Measurements from ENCODE around the gene CRYGD. TPM values are rescaled to one million over a fixed set of nuclear protein-coding genes. Genes with fewer than 3 reads are reported as not detected.

The CRYGD gene
- total RNA-seq, 1 experiment from 2014 or later = not detected

GRCh38 chr2:208086029-208086428, 38.3 kb downstream of the CRYGD start:
- Histone ChIP-seq H3K27ac (ENCODE audit: low read length) (no peak overlapping the region), H3K36me3 (ENCODE audit: insufficient read depth, low read length) (no peaks in the 10 kb centered on the region), H3K4me1 (ENCODE audit: low read length) (no peaks in the 10 kb centered on the region), H3K9ac (ENCODE audit: low read length) (no peak overlapping the region), H3K4me2 (ENCODE audit: low read depth, low read length, poor library complexity, severe bottlenecking) (no peak overlapping the region), H3K4me3 (ENCODE audit: low read length) (no peak overlapping the region), H3K9me3 (ENCODE audit: low read length) (no peaks in the 10 kb centered on the region), H2AFZ (ENCODE audit: low read length) (no peak overlapping the region), H4K20me1 (ENCODE audit: insufficient read depth, low read depth, low read length) (no peaks in the 10 kb centered on the region), H3K9me2 (replicated peaks; ENCODE audit: insufficient read depth, low read length) (no peaks in the 10 kb centered on the region), H3K79me2 (ENCODE audit: low read length) (no peaks in the 10 kb centered on the region), H3K27me3 (ENCODE audit: low read length) (no peaks in the 10 kb centered on the region)
- DNase-seq = no peak

DNA sequence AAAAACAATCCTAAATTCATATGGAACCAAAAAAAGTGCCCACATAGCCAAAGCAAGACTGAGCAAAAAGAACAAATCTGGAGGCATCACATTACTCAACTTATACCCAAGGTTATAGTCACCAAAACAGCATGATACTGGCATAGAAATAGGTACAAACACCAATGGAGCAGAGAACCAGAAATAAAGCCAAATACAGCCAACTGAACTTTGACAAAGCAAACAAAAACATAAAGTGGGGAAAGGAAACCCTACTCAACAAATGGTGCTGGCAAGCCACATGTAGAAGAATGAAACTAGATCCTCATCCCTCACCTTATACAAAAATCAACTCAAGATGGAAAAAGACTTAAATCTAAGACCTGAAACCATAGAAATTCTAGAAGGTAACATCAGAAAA, 40.5 kb downstream of the CRYGD start:
- no peak overlapping the region for H2AFZ ChIP-seq (ENCODE audit: low read length)
- H3K79me2 ChIP-seq (ENCODE audit: low read length) = no peaks in the 10 kb centered on the region
- H3K4me2 ChIP-seq (ENCODE audit: low read depth, low read length, poor library complexity, severe bottlenecking) = no peak overlapping the region
- no peak overlapping the region for H3K27ac ChIP-seq (ENCODE audit: low read length)
- H3K4me3 ChIP-seq (ENCODE audit: low read length) = no peak overlapping the region
- no peaks in the 10 kb centered on the region for H3K27me3 ChIP-seq (ENCODE audit: low read length)
- H3K9me3 ChIP-seq (ENCODE audit: low read length) = 0 out of 2 replicates have a peak, but pooled peaks cover 3% of the 10 kb centered on the region
- no peak overlapping the region for H3K9ac ChIP-seq (ENCODE audit: low read length)
- H4K20me1 ChIP-seq (ENCODE audit: insufficient read depth, low read depth, low read length) = no peaks in the 10 kb centered on the region
- H3K9me2 ChIP-seq (replicated peaks; ENCODE audit: insufficient read depth, low read length) = no peaks in the 10 kb centered on the region
- no peaks in the 10 kb centered on the region for H3K4me1 ChIP-seq (ENCODE audit: low read length)
- no peaks in the 10 kb centered on the region for H3K36me3 ChIP-seq (ENCODE audit: insufficient read depth, low read length)
- DNase-seq = no peak

GRCh38 chr2:208077276-208077675, 47.0 kb downstream of the CRYGD start:
- Histone ChIP-seq H3K9me2 (replicated peaks; ENCODE audit: insufficient read depth, low read length) (no peaks in the 10 kb centered on the region), H3K9ac (ENCODE audit: low read length) (no peak overlapping the region), H2AFZ (ENCODE audit: low read length) (no peak overlapping the region), H3K4me1 (ENCODE audit: low read length) (no peaks in the 10 kb centered on the region), H3K4me3 (ENCODE audit: low read length) (no peak overlapping the region), H3K9me3 (ENCODE audit: low read length) (0 out of 2 replicates have a peak, but pooled peaks cover 3% of the 10 kb centered on the region), H3K4me2 (ENCODE audit: low read depth, low read length, poor library complexity, severe bottlenecking) (no peak overlapping the region), H3K27me3 (ENCODE audit: low read length) (no peaks in the 10 kb centered on the region), H4K20me1 (ENCODE audit: insufficient read depth, low read depth, low read length) (no peaks in the 10 kb centered on the region), H3K27ac (ENCODE audit: low read length) (no peak overlapping the region), H3K36me3 (ENCODE audit: insufficient read depth, low read length) (no peaks in the 10 kb centered on the region), H3K79me2 (ENCODE audit: low read length) (no peaks in the 10 kb centered on the region)
- DNase-seq = no peak

- Histone ChIP-seq H4K20me1 (ENCODE audit: insufficient read depth, low read depth, low read length) (no peaks in the 10 kb centered on the region), H3K9me2 (replicated peaks; ENCODE audit: insufficient read depth, low read length) (no peaks in the 10 kb centered on the region), H3K9ac (ENCODE audit: low read length) (no peak overlapping the region), H3K4me3 (ENCODE audit: low read length) (no peak overlapping the region), H3K27me3 (ENCODE audit: low read length) (no peaks in the 10 kb centered on the region), H3K4me1 (ENCODE audit: low read length) (no peaks in the 10 kb centered on the region), H3K79me2 (ENCODE audit: low read length) (no peaks in the 10 kb centered on the region), H3K9me3 (ENCODE audit: low read length) (0 out of 2 replicates have a peak, but pooled peaks cover 3% of the 10 kb centered on the region), H3K36me3 (ENCODE audit: insufficient read depth, low read length) (no peaks in the 10 kb centered on the region), H3K4me2 (ENCODE audit: low read depth, low read length, poor library complexity, severe bottlenecking) (no peak overlapping the region), H2AFZ (ENCODE audit: low read length) (no peak overlapping the region), H3K27ac (ENCODE audit: low read length) (no peak overlapping the region)
- no peak for DNase-seq
These were observed 49.5 kb downstream of the CRYGD start for GRCh38 chr2:208074610-208075356.

DNA sequence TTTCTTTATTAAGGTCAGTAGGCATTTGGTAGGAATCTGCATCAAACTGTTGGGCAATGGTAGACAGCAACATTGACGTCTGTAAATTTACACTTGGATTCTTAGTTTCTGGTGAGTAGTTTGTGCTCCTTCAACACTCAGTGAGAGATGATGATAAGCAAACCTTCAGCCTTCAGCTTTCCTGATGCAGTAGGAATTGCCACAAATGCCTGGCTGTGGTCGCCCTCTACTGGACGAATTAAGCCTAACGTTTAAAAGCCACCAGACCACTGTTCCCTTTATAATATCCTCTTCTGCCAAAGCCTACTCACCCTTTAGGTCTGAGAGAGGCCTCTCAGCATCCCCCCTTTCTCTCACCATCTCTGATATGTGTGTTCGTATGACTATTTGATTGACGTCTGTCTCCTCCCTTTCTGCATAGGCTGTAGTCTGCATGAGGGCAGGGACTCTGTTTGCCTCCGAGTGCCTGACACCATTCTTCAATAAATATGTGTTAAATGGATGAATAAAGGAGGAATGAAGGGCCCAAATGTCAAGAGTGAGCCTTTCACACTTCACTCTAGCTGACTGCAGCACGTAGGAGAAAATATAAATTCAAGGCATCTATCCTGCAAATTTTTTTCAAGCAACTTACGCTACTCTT, 52.0 kb downstream of the CRYGD start:
- no peak overlapping the region for H3K4me3 ChIP-seq (ENCODE audit: low read length)
- no peaks in the 10 kb centered on the region for H3K36me3 ChIP-seq (ENCODE audit: insufficient read depth, low read length)
- peak; percentile 80 for DNase-seq
- H3K9me2 ChIP-seq (replicated peaks; ENCODE audit: insufficient read depth, low read length) = no peaks in the 10 kb centered on the region
- H3K27ac ChIP-seq (ENCODE audit: low read length) = no peak overlapping the region
- no peak overlapping the region for H3K9ac ChIP-seq (ENCODE audit: low read length)
- H2AFZ ChIP-seq (ENCODE audit: low read length) = no peak overlapping the region
- H3K4me1 ChIP-seq (ENCODE audit: low read length) = no peaks in the 10 kb centered on the region
- H4K20me1 ChIP-seq (ENCODE audit: insufficient read depth, low read depth, low read length) = no peaks in the 10 kb centered on the region
- H3K4me2 ChIP-seq (ENCODE audit: low read depth, low read length, poor library complexity, severe bottlenecking) = no peak overlapping the region
- no peaks in the 10 kb centered on the region for H3K79me2 ChIP-seq (ENCODE audit: low read length)
- H3K27me3 ChIP-seq (ENCODE audit: low read length) = no peaks in the 10 kb centered on the region
- no peaks in the 10 kb centered on the region for H3K9me3 ChIP-seq (ENCODE audit: low read length)

Other genes starting within 250 kb of the CRYGD start
- gene PLEKHM3, start 99.0 kb downstream of the CRYGD start, total RNA-seq (2014; rRNA removed; shearing (Covaris generic); ENCODE audit: low replicate concordance) = 19.7 and 19.9 TPM in 2 replicates
- gene CRYGC, start 5.3 kb upstream of the CRYGD start, total RNA-seq (2014; rRNA removed; shearing (Covaris generic); ENCODE audit: low replicate concordance) = not detected in 2 replicates
- not detected in 2 replicates for gene CRYGB, start 21.6 kb upstream of the CRYGD start, total RNA-seq (2014; rRNA removed; shearing (Covaris generic); ENCODE audit: low replicate concordance)
- not detected in 2 replicates for gene CRYGA, start 39.1 kb upstream of the CRYGD start, total RNA-seq (2014; rRNA removed; shearing (Covaris generic); ENCODE audit: low replicate concordance)
- gene C2orf80, start 65.5 kb upstream of the CRYGD start, total RNA-seq (2014; rRNA removed; shearing (Covaris generic); ENCODE audit: low replicate concordance) = not detected in 2 replicates
- 44.1 and 50.6 TPM in 2 replicates for gene IDH1, start 130.5 kb upstream of the CRYGD start, total RNA-seq (2014; rRNA removed; shearing (Covaris generic); ENCODE audit: low replicate concordance)
- gene PIKFYVE, start 141.7 kb upstream of the CRYGD start, total RNA-seq (2014; rRNA removed; shearing (Covaris generic); ENCODE audit: low replicate concordance) = 38.4 and 58.0 TPM in 2 replicates